Neuronal stem cell (in vitro differentiated cells): ENCODE data around the gene MAML2.

ENCODE experiments used
- DNase-seq: peaks from one replicate; pipeline ENCODE4 v3.0.0-alpha.2; 2013; ENCODE audit warnings: low spot score
- H2AFZ ChIP-seq: one replicate; pipeline ENCODE4 v1.6.1; 2013; ENCODE audit warnings: mild to moderate bottlenecking, low read length, inconsistent platforms
- H2AK5ac ChIP-seq: 2 replicates; pipeline ENCODE4 v1.6.1; 2013; ENCODE audit warnings: low read depth, mild to moderate bottlenecking, inconsistent platforms, low read length, moderate library complexity, mixed read lengths
- H2BK120ac ChIP-seq: 2 replicates; pipeline ENCODE4 v1.6.1; 2013; ENCODE audit warnings: low read depth, mild to moderate bottlenecking, inconsistent platforms, low read length, moderate library complexity, mixed read lengths
- H2BK12ac ChIP-seq: one replicate; pipeline ENCODE4 v1.6.1; 2013; ENCODE audit warnings: low read length, inconsistent platforms
- H2BK15ac ChIP-seq: 2 replicates; pipeline ENCODE4 v1.6.1; 2013; ENCODE audit warnings: mild to moderate bottlenecking, low read length, inconsistent platforms, mixed read lengths
- H2BK5ac ChIP-seq: one replicate; pipeline ENCODE4 v1.6.1; 2013; ENCODE audit warnings: inconsistent platforms, mild to moderate bottlenecking, low read length, moderate library complexity
- H3K14ac ChIP-seq: one replicate; pipeline ENCODE4 v1.6.1; 2013; ENCODE audit warnings: low read length, inconsistent platforms
- H3K18ac ChIP-seq: 2 replicates; pipeline ENCODE4 v1.6.1; 2013; ENCODE audit warnings: low read length, inconsistent platforms
- H3K23ac ChIP-seq: 2 replicates; pipeline ENCODE4 v1.6.1; 2013; ENCODE audit warnings: low read depth, mild to moderate bottlenecking, mixed read lengths, low read length, inconsistent platforms; ENCODE audit not compliant: poor library complexity
- H3K27ac ChIP-seq: replicated peaks from 3 replicates; pipeline ENCODE4 v1.5.1; 2013; ENCODE audit warnings: low read length, inconsistent platforms
- H3K27me3 ChIP-seq, 3 experiments: 2 replicates each; pipeline ENCODE4 v1.6.1; 2013; ENCODE audit warnings: low read length in 3 of 3, mild to moderate bottlenecking in 2 of 3, inconsistent platforms in 1 of 3, low read depth in 1 of 3, mixed read lengths in 1 of 3, moderate library complexity in 1 of 3; ENCODE audit not compliant: control insufficient read depth in 3 of 3, insufficient read depth in 3 of 3
- H3K36me3 ChIP-seq, 2 donors: replicated peaks in 1 of 2; 2 replicates each; pipeline ENCODE4 v1.6.1; 2013; ENCODE audit warnings: low read length in 2 of 2; ENCODE audit not compliant: control insufficient read depth in 2 of 2, insufficient read depth in 2 of 2
- H3K4ac ChIP-seq: 2 replicates; pipeline ENCODE4 v1.6.1; 2013; ENCODE audit warnings: inconsistent platforms, mild to moderate bottlenecking, low read length, moderate library complexity
- H3K4me1 ChIP-seq, 2 donors: 1 replicate in 1 of 2; 2 replicates in 1 of 2; pipeline ENCODE4 v1.6.1; 2013; ENCODE audit warnings: low read length in 2 of 2, low read depth in 1 of 2; ENCODE audit not compliant: control insufficient read depth in 2 of 2, insufficient read depth in 1 of 2
- H3K4me2 ChIP-seq: one replicate; pipeline ENCODE4 v1.6.1; 2013; ENCODE audit warnings: mild to moderate bottlenecking, low read length, inconsistent platforms; ENCODE audit not compliant: insufficient read depth, poor library complexity, severe bottlenecking
- H3K4me3 ChIP-seq, 2 donors: 2 replicates each; pipeline ENCODE4 v1.5.1; 2013; ENCODE audit warnings: low read length in 2 of 2, mild to moderate bottlenecking in 2 of 2, inconsistent platforms in 1 of 2, moderate library complexity in 1 of 2
- H3K79me1 ChIP-seq: one replicate; pipeline ENCODE4 v1.6.1; 2013; ENCODE audit warnings: low read depth, mild to moderate bottlenecking, inconsistent platforms, low read length, moderate library complexity
- H3K9ac ChIP-seq: one replicate; pipeline ENCODE4 v1.6.1; 2013; ENCODE audit warnings: mild to moderate bottlenecking, low read depth, low read length, inconsistent platforms; ENCODE audit not compliant: poor library complexity
- H3K9me3 ChIP-seq, 2 donors: replicated peaks in 1 of 2; 2 replicates each; pipeline versions ENCODE3 to v1.6.1; 2013; ENCODE audit warnings: low read length in 2 of 2, mild to moderate bottlenecking in 2 of 2, inconsistent platforms in 1 of 2, low read depth in 1 of 2, mixed read lengths in 1 of 2, moderate library complexity in 1 of 2; ENCODE audit not compliant: control insufficient read depth in 2 of 2, insufficient read depth in 1 of 2
- H4K8ac ChIP-seq: one replicate; pipeline ENCODE4 v1.6.1; 2013; ENCODE audit warnings: low read depth, mild to moderate bottlenecking, inconsistent platforms, low read length, moderate library complexity
- H4K91ac ChIP-seq: one replicate; pipeline ENCODE4 v1.6.1; 2013; ENCODE audit warnings: low read length, low read depth, mild to moderate bottlenecking, inconsistent platforms; ENCODE audit not compliant: poor library complexity
- WGBS, 2 donors: extraction: QIAGEN DNeasy Blood & Tissue Kit; methylation state at CpG; one replicate each; pipeline ENCODE4 v1.1.7; 2013; ENCODE audit warnings: missing lambda C conversion rate in 2 of 2, mixed read lengths in 1 of 2; ENCODE audit not compliant: insufficient read length in 2 of 2, insufficient replicate concordance in 1 of 2; ENCODE audit errors: extremely low coverage in 2 of 2; 5-methylcytosine and 5-hydroxymethylcytosine counted together

MAML2 gene

DNA sequence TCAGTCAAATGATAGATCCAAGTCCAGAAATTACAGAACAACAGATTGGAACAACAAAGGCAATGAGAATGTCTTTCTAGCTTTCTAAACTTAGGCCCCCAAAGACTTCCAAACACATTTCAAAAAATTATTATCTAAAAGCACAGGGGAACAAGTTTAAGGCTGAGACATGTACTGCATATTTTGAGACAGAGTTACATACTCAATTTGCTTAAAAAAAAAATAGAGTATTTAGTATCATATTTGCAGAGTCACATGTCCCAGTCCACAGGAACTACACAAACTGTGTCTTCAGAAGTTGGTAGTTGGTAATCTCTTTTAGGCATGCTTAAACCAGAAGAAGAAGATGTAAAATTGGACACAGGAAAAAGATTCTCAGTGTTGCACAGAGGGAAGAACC lies 127.2 kb downstream of the MAML2 start:
- H2AK5ac ChIP-seq = no peak overlapping the region
- no peak overlapping the region for H3K9ac ChIP-seq
- no peak overlapping the region for H3K14ac ChIP-seq
- H3K36me3 ChIP-seq = no peaks in the 10 kb centered on the region
- no peaks in the 10 kb centered on the region for H3K79me1 ChIP-seq
- H4K8ac ChIP-seq = no peak overlapping the region
- no peak overlapping the region for H3K23ac ChIP-seq
- no peak overlapping the region for H2BK120ac ChIP-seq
- no peak overlapping the region for H2BK12ac ChIP-seq
- no peaks in the 10 kb centered on the region for H3K9me3 ChIP-seq
- no peak overlapping the region for H3K4me3 ChIP-seq
- H3K4me1 ChIP-seq = peaks cover 8 to 22% of the 10 kb centered on the region in 2 donors
- no peak overlapping the region for H3K4me2 ChIP-seq
- H4K91ac ChIP-seq = no peak overlapping the region
- no peak overlapping the region for H2BK15ac ChIP-seq
- no peak overlapping the region for H2BK5ac ChIP-seq
- H3K27me3 ChIP-seq = no peaks in the 10 kb centered on the region
- H3K27ac ChIP-seq = no peak overlapping the region
- no peak overlapping the region for H2AFZ ChIP-seq
- H3K4ac ChIP-seq = no peak overlapping the region
- DNase-seq = no peak
- H3K18ac ChIP-seq = no peak overlapping the region

DNA sequence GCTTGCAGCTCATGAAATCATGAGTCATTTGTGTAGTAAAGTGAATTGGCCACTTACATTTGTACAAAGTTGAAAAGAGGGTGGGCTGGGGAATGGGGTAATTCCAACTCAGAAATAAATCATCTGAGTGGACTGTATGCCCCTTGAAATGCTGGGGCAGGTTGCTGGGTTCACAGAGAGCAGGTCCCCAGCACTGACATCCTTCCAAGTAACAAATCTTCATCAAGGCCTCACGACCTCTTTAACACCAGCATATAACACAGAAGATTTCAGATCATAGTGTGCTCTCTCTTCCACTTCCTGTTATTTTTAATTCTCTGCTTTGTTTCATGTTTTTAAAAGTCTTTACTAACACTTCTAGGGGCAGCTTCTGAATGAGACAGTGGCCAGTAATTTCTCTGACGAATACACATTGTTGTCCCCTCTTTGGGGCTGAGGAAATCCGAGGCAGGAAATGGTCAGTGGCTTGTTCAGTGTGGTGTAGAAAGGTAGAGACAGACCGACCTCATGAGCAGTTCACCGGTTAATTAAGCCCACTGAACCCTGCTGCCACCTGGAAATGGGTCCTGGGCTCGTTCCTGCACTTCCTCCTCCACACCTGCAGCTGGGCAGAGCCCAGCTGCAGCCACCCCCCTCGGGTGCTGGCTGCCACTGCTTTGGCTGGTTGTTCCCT lies 127.7 kb downstream of the MAML2 start:
- no peak overlapping the region for H4K91ac ChIP-seq
- WGBS, 2 donors = no CpG with 5 or more reads among the region's 7 CpGs
- H3K18ac ChIP-seq = no peak overlapping the region
- no peak overlapping the region for H2BK5ac ChIP-seq
- no peak for DNase-seq
- H3K27me3 ChIP-seq = no peaks in the 10 kb centered on the region
- H3K36me3 ChIP-seq = no peaks in the 10 kb centered on the region
- H3K9ac ChIP-seq = no peak overlapping the region
- H3K23ac ChIP-seq = no peak overlapping the region
- no peak overlapping the region for H3K4me3 ChIP-seq
- no peak overlapping the region for H3K14ac ChIP-seq
- H4K8ac ChIP-seq = no peak overlapping the region
- H3K4ac ChIP-seq = no peak overlapping the region
- H3K79me1 ChIP-seq = no peaks in the 10 kb centered on the region
- peaks cover 8 to 17% of the 10 kb centered on the region in 2 donors for H3K4me1 ChIP-seq
- H2BK15ac ChIP-seq = no peak overlapping the region
- no peak overlapping the region for H3K4me2 ChIP-seq
- no peaks in the 10 kb centered on the region for H3K9me3 ChIP-seq
- H2AK5ac ChIP-seq = no peak overlapping the region
- H2BK12ac ChIP-seq = no peak overlapping the region
- no peak overlapping the region for H3K27ac ChIP-seq
- H2AFZ ChIP-seq = no peak overlapping the region
- H2BK120ac ChIP-seq = no peak overlapping the region

DNA sequence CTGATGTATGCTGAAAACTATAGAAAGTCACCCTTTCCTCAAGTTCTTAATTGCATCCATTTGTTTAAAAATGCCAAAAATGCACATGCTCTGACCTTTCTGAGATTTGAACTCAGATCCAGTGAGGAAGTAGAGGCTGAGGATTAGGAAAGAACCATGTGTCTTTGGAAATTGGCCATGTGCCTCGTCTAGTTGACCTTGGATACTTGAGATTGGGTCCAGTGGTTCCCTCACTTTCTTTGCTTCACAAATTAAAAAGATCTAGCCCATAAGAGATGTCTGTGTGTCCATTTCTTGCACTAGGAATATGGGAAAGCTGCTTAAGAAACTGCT lies 128.3 kb downstream of the MAML2 start:
- H3K4me1 ChIP-seq = peaks cover 5 to 12% of the 10 kb centered on the region in 2 donors
- H3K27ac ChIP-seq = no peak overlapping the region
- H2BK12ac ChIP-seq = no peak overlapping the region
- no peak overlapping the region for H4K8ac ChIP-seq
- no peak overlapping the region for H2AK5ac ChIP-seq
- H3K27me3 ChIP-seq = no peaks in the 10 kb centered on the region
- no peak overlapping the region for H2AFZ ChIP-seq
- H3K4ac ChIP-seq = no peak overlapping the region
- no peak overlapping the region for H3K23ac ChIP-seq
- H3K14ac ChIP-seq = no peak overlapping the region
- DNase-seq = no peak
- no peak overlapping the region for H3K4me2 ChIP-seq
- no peak overlapping the region for H3K4me3 ChIP-seq
- H3K36me3 ChIP-seq = no peaks in the 10 kb centered on the region
- WGBS, 2 donors = no CpG with 5 or more reads among the region's 1 CpG
- H3K9me3 ChIP-seq = no peaks in the 10 kb centered on the region
- no peak overlapping the region for H2BK5ac ChIP-seq
- H2BK120ac ChIP-seq = no peak overlapping the region
- no peak overlapping the region for H3K18ac ChIP-seq
- H4K91ac ChIP-seq = no peak overlapping the region
- H3K79me1 ChIP-seq = no peaks in the 10 kb centered on the region
- H2BK15ac ChIP-seq = no peak overlapping the region
- H3K9ac ChIP-seq = no peak overlapping the region

DNA sequence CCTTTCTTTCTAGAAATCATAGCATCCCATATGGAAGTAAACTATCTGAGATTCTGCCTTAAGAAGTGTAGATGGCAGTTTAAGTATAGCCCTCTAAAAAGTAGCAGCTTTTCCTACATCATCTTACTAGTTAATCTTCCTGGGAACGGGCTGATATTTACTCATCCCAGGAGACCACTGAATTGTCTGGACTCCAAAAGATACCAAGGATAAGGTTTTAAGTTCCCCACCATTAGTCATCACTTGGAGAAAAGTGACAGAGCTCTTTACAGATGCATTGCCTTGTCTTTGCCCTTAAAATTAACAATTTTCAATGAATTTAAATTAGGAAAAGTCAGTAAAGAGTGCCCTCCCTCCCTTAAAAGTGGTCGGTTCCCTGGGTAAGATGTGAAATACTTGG lies 129.5 kb downstream of the MAML2 start:
- H3K4me2 ChIP-seq = no peak overlapping the region
- H3K14ac ChIP-seq = no peak overlapping the region
- no peak overlapping the region for H4K91ac ChIP-seq
- no peaks in the 10 kb centered on the region for H3K79me1 ChIP-seq
- no peak overlapping the region for H2AFZ ChIP-seq
- H3K9me3 ChIP-seq = no peaks in the 10 kb centered on the region
- WGBS, 2 donors = no CpG with 5 or more reads among the region's 2 CpGs
- H3K27ac ChIP-seq = no peak overlapping the region
- H2BK12ac ChIP-seq = no peak overlapping the region
- no peaks in the 10 kb centered on the region for H3K36me3 ChIP-seq
- no peak overlapping the region for H3K18ac ChIP-seq
- H2BK15ac ChIP-seq = no peak overlapping the region
- H2BK5ac ChIP-seq = no peak overlapping the region
- peaks cover 5 to 12% of the 10 kb centered on the region in 2 donors for H3K4me1 ChIP-seq
- H3K27me3 ChIP-seq = no peaks in the 10 kb centered on the region
- no peak for DNase-seq
- H2AK5ac ChIP-seq = no peak overlapping the region
- H3K4ac ChIP-seq = no peak overlapping the region
- no peak overlapping the region for H4K8ac ChIP-seq
- no peak overlapping the region for H2BK120ac ChIP-seq
- no peak overlapping the region for H3K9ac ChIP-seq
- H3K4me3 ChIP-seq = no peak overlapping the region
- no peak overlapping the region for H3K23ac ChIP-seq
